K562 (cell line): Measurements from ENCODE around the gene ING2. TPM values are rescaled to one million over a fixed set of nuclear protein-coding genes. Genes with fewer than 3 reads are reported as not detected.

ENCODE experiments used
- ATAC-seq: fragments of 200-7000 bp; cut with Tn5 transposase; 3 replicates; pipeline ENCODE4 v1.9.1; 2020; ENCODE audit warnings: moderate library complexity
- BruUV-seq: library from RNA; stranded (reverse); fragments of 400-500 nt; replicated peaks from 2 replicates; lab custom pipeline; 2021; lab: Mats Ljungman, UMichigan
- CTCF ChIA-PET: fragments of 300-600 bp; formaldehyde crosslinking; extraction: SDS; loops from one replicate; lab custom pipeline; 2021; ENCODE audit warnings: low intra/inter-chr PET ratio; lab: Yijun Ruan, JAX
- POLR2A ChIA-PET: fragments of 300-600, 350-650 bp; sonication (Branson Sonifier 250); formaldehyde crosslinking; extraction: SDS; loops from one replicate; lab custom pipeline; 2021; ENCODE audit warnings: antibody characterized with exemption, inconsistent platforms; lab: Yijun Ruan, JAX
- DNase-seq, 4 experiments: peaks; one replicate each; pipeline versions ENCODE4 v3.0.0 to v3.0.0-alpha.2; 2011 to 2018; ENCODE audit warnings: low spot score in 3 of 4, mixed read lengths in 3 of 4; ENCODE audit errors: extremely low read depth in 1 of 4
- FAIRE-seq: peaks from 2 replicates; lab custom pipeline; 2011; peaks lifted over from hg19 to GRCh38; lab: Jason Lieb, UNC
- H2AFZ ChIP-seq: 2 replicates; pipeline ENCODE4 v1.6.0; 2011; ENCODE audit warnings: low read depth, low read length, control low read depth, inconsistent platforms
- H3K27ac ChIP-seq: fragments of 200-600 bp; 3 replicates; pipeline ENCODE4 v1.8.0; 2011; ENCODE audit warnings: low read depth, mild to moderate bottlenecking, control low read depth, inconsistent platforms, low read length, moderate library complexity, mixed read lengths; ENCODE audit errors: extremely low read depth
- H3K27me3 ChIP-seq, 2 experiments: fragments of 300-600 bp in 1 of 2; 2 replicates in 1 of 2; 3 replicates in 1 of 2; pipeline versions ENCODE4 v1.6.0 to v1.8.0; 2011; ENCODE audit warnings: inconsistent platforms in 2 of 2, low read length in 2 of 2, mild to moderate bottlenecking in 1 of 2, mixed read lengths in 1 of 2, moderate library complexity in 1 of 2; ENCODE audit not compliant: control insufficient read depth in 2 of 2, insufficient read depth in 2 of 2
- H3K36me3 ChIP-seq: fragments of 300-600 bp; 3 replicates; pipeline ENCODE4 v1.8.0; 2011; ENCODE audit warnings: mild to moderate bottlenecking, low read length, inconsistent platforms; ENCODE audit not compliant: control insufficient read depth, insufficient read depth
- H3K4me1 ChIP-seq, 2 experiments: fragments of 200-600 bp in 1 of 2; replicated peaks in 1 of 2; 2 replicates in 1 of 2; 3 replicates in 1 of 2; pipeline versions ENCODE4 v1.5.1 to v1.8.0; 2011; ENCODE audit warnings: inconsistent platforms in 2 of 2, low read length in 2 of 2, mild to moderate bottlenecking in 1 of 2, mixed read lengths in 1 of 2, moderate library complexity in 1 of 2; ENCODE audit not compliant: control insufficient read depth in 2 of 2, insufficient read depth in 2 of 2
- H3K4me2 ChIP-seq: 2 replicates; pipeline ENCODE4 v1.6.1; 2011; ENCODE audit warnings: low read length, control low read depth, inconsistent platforms, mixed read lengths; ENCODE audit not compliant: insufficient read depth
- H3K4me3 ChIP-seq: fragments of 200-600 bp; sonication (generic), shearing (Covaris generic); 2 replicates; pipeline ENCODE4 v1.5.1; 2016; ENCODE audit warnings: control low read depth, inconsistent platforms
- H3K79me2 ChIP-seq: fragments of 200-600 bp; 3 replicates; pipeline ENCODE4 v1.8.0; 2011; ENCODE audit warnings: low read length, inconsistent platforms; ENCODE audit not compliant: control insufficient read depth, insufficient read depth
- H3K9ac ChIP-seq, 2 experiments: 2 replicates each; pipeline versions ENCODE4 v1.6.0 to v1.6.1; 2011; ENCODE audit warnings: low read depth in 2 of 2, low read length in 2 of 2, control low read depth in 1 of 2, inconsistent platforms in 1 of 2, mild to moderate bottlenecking in 1 of 2, mixed read lengths in 1 of 2; ENCODE audit not compliant: insufficient read depth in 1 of 2
- H3K9me1 ChIP-seq: one replicate; pipeline ENCODE4 v1.6.0; 2011; ENCODE audit warnings: inconsistent platforms, mild to moderate bottlenecking, low read length, moderate library complexity; ENCODE audit not compliant: control insufficient read depth, insufficient read depth
- H3K9me3 ChIP-seq: replicated peaks from 2 replicates; pipeline ENCODE4 v1.5.1; 2011; ENCODE audit warnings: low read depth, low read length, inconsistent platforms; ENCODE audit not compliant: control insufficient read depth, insufficient read depth
- H4K20me1 ChIP-seq: replicated peaks from 2 replicates; pipeline ENCODE4 v1.6.1; 2011; ENCODE audit warnings: low read length, inconsistent platforms, mixed read lengths; ENCODE audit not compliant: control insufficient read depth, insufficient read depth
- CCNT2 ChIP-seq: IDR thresholded peaks from 2 replicates; pipeline ENCODE4 v1.6.1; 2011; ENCODE audit warnings: borderline replicate concordance, low read depth, mild to moderate bottlenecking, moderate library complexity, mixed read lengths, low read length; ENCODE audit not compliant: insufficient read length; ENCODE audit errors: extremely low read depth
- FOXK2 ChIP-seq, 2 experiments: fragments of 450-650 bp; IDR thresholded peaks in 1 of 2; conservative IDR thresholded peaks in 1 of 2; 2 replicates each; pipeline ENCODE4 v1.6.1; 2016; ENCODE audit warnings: low read depth in 2 of 2, mild to moderate bottlenecking in 1 of 2
- KHSRP ChIP-seq: fragments of 450-650 bp; IDR thresholded peaks from 2 replicates; pipeline ENCODE4 v1.6.1; 2017
- MCM5 ChIP-seq: fragments of 450-650 bp; IDR thresholded peaks from 2 replicates; pipeline ENCODE4 v1.6.1; 2016; ENCODE audit warnings: low read depth
- NCOA1 ChIP-seq: fragments of 450-650 bp; IDR thresholded peaks from 2 replicates; pipeline ENCODE4 v1.6.1; 2016; ENCODE audit warnings: low read depth
- NEUROD1 ChIP-seq: fragments of 150-350 bp; IDR thresholded peaks from 2 replicates; pipeline ENCODE4 v1.6.1; 2014; ENCODE audit warnings: borderline replicate concordance, low read length, low read depth; ENCODE audit not compliant: partially characterized antibody
- PHF20 ChIP-seq: fragments of 450-650 bp; IDR thresholded peaks from 2 replicates; pipeline ENCODE4 v1.6.1; 2018; ENCODE audit not compliant: partially characterized antibody
- RFX1 ChIP-seq: fragments of 450-650 bp; IDR thresholded peaks from 2 replicates; pipeline ENCODE4 v1.6.1; 2016; ENCODE audit warnings: mild to moderate bottlenecking, moderate library complexity
- XRCC3 ChIP-seq: fragments of 450-650 bp; IDR thresholded peaks from 2 replicates; pipeline ENCODE4 v1.6.1; 2017; ENCODE audit warnings: mild to moderate bottlenecking, moderate library complexity
- ZBTB12 ChIP-seq: fragments of 250-450 bp; sonication (Bioruptor Pico); IDR thresholded peaks from 2 replicates; pipeline ENCODE4 v1.4.0; 2020
- ZNF280A ChIP-seq: fragments of 450-650 bp; IDR thresholded peaks from 2 replicates; pipeline ENCODE4 v1.6.1; 2018; ENCODE audit warnings: mild to moderate bottlenecking, low read depth; ENCODE audit not compliant: partially characterized antibody
- ZNF561 ChIP-seq: fragments of 450-650 bp; formaldehyde crosslinking; conservative IDR thresholded peaks from 2 replicates; pipeline ENCODE4 v1.4.0; 2020; ENCODE audit warnings: mild to moderate bottlenecking, moderate library complexity
- ZNF639 ChIP-seq, 2 experiments: fragments of 200-800 bp in 1 of 2; sonication (Bioruptor generic) in 1 of 2; sonication (generic) in 1 of 2; formaldehyde crosslinking in 1 of 2; IDR thresholded peaks in 1 of 2; conservative IDR thresholded peaks in 1 of 2; 2 replicates each; pipeline versions ENCODE4 v1.5.0 to v1.6.1; 2016 to 2020; ENCODE audit warnings: missing compliant biosample characterization in 1 of 2, missing genetic modification characterization in 1 of 2, missing genetic modification reagents in 1 of 2
- WGBS: fragments of 100-300 bp; shearing (Covaris generic); methylation state at CpG from one replicate; pipeline ENCODE4 v1.1.6; 2016; ENCODE audit warnings: low coverage, mixed read lengths; ENCODE audit not compliant: insufficient coverage; ENCODE audit errors: missing lambda C conversion rate; 5-methylcytosine and 5-hydroxymethylcytosine counted together
- in situ Hi-C: fragments of 300-500 bp; cut with MboI; formaldehyde crosslinking; loops from 4 replicates; pipeline ENCODE4 v1.15.0; 2018; ENCODE audit warnings: inconsistent platforms, mixed read lengths
- intact Hi-C: fragments of 100-400 bp; cut with micrococcal nuclease; formaldehyde crosslinking; loops from 2 replicates; pipeline ENCODE4 v1.14.2; 2022
- polyA plus RNA-seq, 8 experiments: library from polyadenylated mRNA; depleted of rRNA in 4 of 8; stranded (reverse) in 5 of 8; unstranded in 3 of 8; fragments of >200 nt; fragmentation: Nextera tagmentation in 2 of 8; fragmentation: Illumina TruSeq in 1 of 8; extraction: Ambion mirVana in 2 of 8; extraction: Trizol in 1 of 8; gene quantifications; 2 replicates each; pipeline versions ENCODE4 v1.2.1 to v1.2.3, GENCODE V29; 2011 to 2014; ENCODE audit warnings: inconsistent platforms in 1 of 8, missing spikeins in 1 of 8
- total RNA-seq, 7 experiments: library from RNA; depleted of rRNA in 6 of 7; stranded (reverse); fragments of >200 nt in 6 of 7; fragmentation: Illumina TruSeq in 2 of 7; extraction: Trizol in 2 of 7; gene quantifications; 2 replicates each; pipeline versions ENCODE4 v1.2.1 to v1.2.3, GENCODE V29; 2011 to 2021; ENCODE audit warnings: low replicate concordance in 1 of 7

Gene ING2
- total and polyA plus RNA-seq, 9 of the 15 experiments (the other 6 are each of a cell fraction or from before 2014, with no cell fraction given): 2.9 to 21.4 (median 12.4) TPM

- FAIRE-seq (no peak), DNase-seq (no peak), ATAC-seq (no peak)
- BruUV-seq: no TSS peak
- intact Hi-C loops: no loop called here
- H3K4me1 ChIP-seq: peaks cover 0 to 3% of the 10 kb centered on the region in 2 experiments; a peak in 2 of 5 replicates
- POLR2A ChIA-PET: no interaction called here
- H2AFZ ChIP-seq: no peak overlapping the region
- no peak overlapping the region for H3K4me3 ChIP-seq
- no peaks in the 10 kb centered on the region for H3K9me3 ChIP-seq
- in situ Hi-C loops: no loop called here
- H3K27ac ChIP-seq: no peak overlapping the region
- CTCF ChIA-PET: no interaction called here
- no peak overlapping the region for H3K9ac ChIP-seq
- no peak overlapping the region for H3K4me2 ChIP-seq
- no peaks in the 10 kb centered on the region for H4K20me1 ChIP-seq
- WGBS: 41% methylated on average over 7 of the region's 7 CpGs
- H3K27me3 ChIP-seq: no peaks in the 10 kb centered on the region
- H3K79me2 ChIP-seq: no peaks in the 10 kb centered on the region
- no peaks in the 10 kb centered on the region for H3K36me3 ChIP-seq
- no peaks in the 10 kb centered on the region for H3K9me1 ChIP-seq
- TF ChIP-seq NEUROD1 (no peak), ZBTB12 (no peak), CCNT2 (no peak), ZNF639 (CRISPR knock-in tag; conservative IDR thresholded peaks at IDR 0.05 in 1 of 2, IDR thresholded peaks at IDR 0.05 in 1 of 2) (no peak), ZNF561 (no peak), KHSRP (no peak), ZNF280A (no peak), NCOA1 (no peak), MCM5 (no peak), XRCC3 (no peak), FOXK2 (conservative IDR thresholded peaks at IDR 0.05 in 1 of 2, IDR thresholded peaks at IDR 0.05 in 1 of 2; ENCODE audit: low read depth in 2 of 2) (no peak), PHF20 (no peak), RFX1 (no peak)
Observed at GRCh38 chr4:183483997-183484396, 20.9 kb upstream of the ING2 start.
